Stimulated activated CD4-positive, alpha-beta T cell treated with anti-CD3 and anti-CD28 coated beads, Interleukin-4, amount 100 ng/mL, for 4 hours (primary cell): ENCODE measurements around the gene PRR35.

Source experiments
- DNase-seq, 2 experiments: peaks; one replicate each; pipeline ENCODE4 v3.0.0-alpha.2; 2020

Gene PRR35

DNA sequence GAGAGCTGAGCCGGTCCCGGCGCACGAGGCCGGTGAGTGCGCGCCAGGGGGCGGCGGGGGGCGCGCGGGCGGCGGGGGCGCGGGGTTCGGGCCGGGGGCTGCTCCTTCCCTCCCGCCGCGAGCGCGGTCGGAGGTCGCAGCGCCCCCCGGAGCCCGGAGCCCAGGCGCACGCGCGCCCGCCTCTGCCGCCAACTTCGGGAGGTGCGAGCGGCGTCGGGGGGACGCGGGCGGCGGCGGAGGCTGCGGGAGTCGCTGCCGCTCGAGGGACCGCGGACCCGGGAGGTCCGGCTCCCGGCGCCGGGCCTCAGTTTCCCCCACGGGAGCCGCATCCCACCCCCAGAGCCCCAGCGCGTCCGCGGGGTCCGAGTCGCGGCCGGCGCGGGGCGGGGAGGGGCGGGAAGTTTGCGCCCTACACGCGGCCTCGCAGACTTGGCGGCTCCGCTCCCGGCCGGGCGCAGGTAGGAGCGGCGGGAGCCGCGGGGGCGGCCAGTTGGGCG, at the start of gene PRR35:
Gene PRR35 (plus strand): TSS at position 191 of the 497 bp plus-strand sequence. CDS start 2,901 bp downstream, outside the sequence.
- DNase-seq, result no peak

DNA sequence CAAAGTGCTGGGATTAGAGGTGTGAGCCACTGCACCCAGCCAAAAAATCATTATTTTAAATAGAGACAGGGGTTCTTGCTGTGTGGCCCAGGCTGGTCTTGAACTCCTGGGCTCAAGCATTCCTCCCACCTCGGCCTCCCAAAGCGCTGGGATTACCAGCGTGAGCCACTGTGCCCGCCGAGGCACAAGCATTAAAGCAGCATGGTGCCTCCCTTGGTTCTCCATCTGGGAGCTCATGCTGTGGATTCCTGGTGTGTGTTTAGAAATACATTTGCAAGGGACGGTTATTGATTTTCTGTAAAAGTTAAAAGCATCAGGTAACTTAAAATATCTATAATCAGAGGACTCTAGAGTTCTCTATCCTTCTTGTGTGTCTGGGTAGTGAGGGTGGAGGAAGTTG, 47.4 kb upstream of the PRR35 start:
- DNase-seq, result no peak

DNA sequence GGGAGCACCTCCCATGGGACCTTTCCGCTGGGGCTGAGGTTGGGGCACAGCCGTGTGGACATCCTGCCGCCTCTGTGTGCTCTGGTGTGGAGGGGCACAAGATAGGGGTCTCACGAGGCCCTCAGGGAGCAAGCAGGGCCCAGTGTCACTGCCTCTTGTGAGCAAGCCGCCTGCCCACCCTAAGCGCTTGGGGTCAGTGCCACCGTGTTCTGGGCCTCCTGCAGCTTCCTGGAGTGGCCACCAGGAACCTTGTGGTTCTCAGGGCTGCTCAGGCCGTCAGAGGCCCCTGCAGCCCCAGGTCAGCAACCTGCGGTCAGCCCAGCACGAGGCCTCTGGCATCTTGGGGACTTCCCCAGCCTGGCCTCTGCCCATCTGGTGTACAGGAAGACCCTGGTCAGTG, 46.2 kb upstream of the PRR35 start:
- no peak for DNase-seq

- no peak for DNase-seq
These were observed 44.8 kb upstream of the PRR35 start for GRCh38 chr16:515175-515938.

GRCh38 chr16:515939-516226, 44.3 kb upstream of the PRR35 start:
- no peak for DNase-seq

- DNase-seq, result no peak
These were observed 43.9 kb upstream of the PRR35 start for GRCh38 chr16:516301-516700.

DNA sequence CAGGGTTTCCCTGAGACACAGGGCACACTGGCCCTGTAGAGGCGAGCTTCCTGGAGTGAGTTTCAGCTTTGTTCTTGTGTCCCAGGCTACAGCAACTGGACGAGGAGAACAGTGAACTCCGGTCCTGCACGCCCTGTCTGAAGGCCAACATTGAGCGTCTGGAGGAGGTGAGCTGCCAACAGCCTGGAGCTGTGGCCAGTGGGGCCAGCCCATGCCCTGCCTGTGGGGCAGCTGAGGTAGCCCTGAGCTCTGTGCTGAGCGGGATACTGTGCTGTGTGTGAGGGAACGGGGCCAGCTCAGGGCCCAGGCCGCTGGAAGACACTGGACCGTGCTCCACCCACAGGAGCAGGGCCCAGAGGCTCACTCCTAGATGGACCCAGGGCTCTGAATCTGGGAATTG, 41.3 kb upstream of the PRR35 start:
- no peak for DNase-seq

GRCh38 chr16:519425-519824, 40.8 kb upstream of the PRR35 start:
- no peak for DNase-seq

GRCh38 chr16:519841-520687, 40.1 kb upstream of the PRR35 start:
- DNase-seq, result no peak

DNA sequence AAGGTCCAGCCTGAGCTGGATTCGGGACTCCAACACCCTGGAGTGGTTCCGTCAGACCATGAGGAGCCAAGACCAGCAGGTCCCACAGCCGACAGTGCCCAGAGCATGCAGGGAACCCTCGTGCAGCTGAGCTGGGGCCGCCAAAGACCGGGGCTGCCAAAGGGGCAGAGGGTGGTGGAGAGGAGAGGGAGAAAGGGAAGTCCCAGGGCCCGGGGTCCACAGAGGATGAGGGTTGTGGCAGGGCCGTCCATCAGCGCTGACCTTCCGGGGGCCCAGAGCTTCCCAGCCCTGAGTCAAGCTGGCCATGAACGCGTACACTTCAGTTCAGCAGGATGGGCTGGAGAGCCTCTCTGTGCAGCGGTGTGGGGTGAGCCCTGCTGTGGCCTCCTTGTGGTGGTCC, 39.3 kb upstream of the PRR35 start:
- DNase-seq, result no peak

GRCh38 chr16:521381-522210, 38.6 kb upstream of the PRR35 start:
- DNase-seq, result no peak

DNA sequence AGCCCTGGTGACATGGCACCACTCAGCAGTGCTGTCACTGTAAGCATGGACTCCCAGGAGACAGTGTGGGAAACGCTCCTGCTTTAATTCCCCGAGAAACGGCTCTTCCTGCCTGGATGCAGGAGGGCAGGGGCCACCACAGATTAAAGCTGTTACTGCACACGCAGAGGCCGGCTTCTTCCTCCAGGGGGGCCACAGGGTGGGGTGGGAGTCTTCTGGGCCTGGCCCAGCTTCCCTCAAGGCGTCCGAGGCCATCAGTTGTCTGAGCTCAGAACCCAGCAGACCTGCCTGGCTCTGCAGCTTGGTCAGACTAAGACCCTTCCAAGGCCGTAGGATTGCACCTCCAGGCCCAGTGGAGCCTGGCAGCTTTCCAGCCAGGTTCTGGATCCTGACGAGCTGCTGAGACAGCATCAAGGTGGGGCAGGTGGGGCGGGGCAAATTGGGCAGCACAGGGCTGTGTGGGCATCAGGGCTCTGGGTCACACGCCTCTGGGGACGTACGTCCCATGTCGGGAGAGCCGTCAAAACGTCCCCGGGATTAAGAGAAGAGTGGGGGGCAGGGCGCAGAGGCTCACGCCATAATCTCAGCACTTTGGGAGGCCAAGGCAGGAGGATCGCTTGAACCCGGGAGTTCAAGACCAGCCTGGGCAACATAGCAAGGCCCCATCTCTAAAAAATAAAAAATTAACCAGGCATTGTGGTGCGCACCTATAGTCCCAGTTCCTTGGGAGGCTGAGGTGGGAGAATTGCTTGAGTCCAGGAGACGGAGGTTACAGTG, 37.7 kb upstream of the PRR35 start:
- DNase-seq, result no peak

GRCh38 chr16:523097-523741, 37.0 kb upstream of the PRR35 start:
- DNase-seq, result no peak

DNA sequence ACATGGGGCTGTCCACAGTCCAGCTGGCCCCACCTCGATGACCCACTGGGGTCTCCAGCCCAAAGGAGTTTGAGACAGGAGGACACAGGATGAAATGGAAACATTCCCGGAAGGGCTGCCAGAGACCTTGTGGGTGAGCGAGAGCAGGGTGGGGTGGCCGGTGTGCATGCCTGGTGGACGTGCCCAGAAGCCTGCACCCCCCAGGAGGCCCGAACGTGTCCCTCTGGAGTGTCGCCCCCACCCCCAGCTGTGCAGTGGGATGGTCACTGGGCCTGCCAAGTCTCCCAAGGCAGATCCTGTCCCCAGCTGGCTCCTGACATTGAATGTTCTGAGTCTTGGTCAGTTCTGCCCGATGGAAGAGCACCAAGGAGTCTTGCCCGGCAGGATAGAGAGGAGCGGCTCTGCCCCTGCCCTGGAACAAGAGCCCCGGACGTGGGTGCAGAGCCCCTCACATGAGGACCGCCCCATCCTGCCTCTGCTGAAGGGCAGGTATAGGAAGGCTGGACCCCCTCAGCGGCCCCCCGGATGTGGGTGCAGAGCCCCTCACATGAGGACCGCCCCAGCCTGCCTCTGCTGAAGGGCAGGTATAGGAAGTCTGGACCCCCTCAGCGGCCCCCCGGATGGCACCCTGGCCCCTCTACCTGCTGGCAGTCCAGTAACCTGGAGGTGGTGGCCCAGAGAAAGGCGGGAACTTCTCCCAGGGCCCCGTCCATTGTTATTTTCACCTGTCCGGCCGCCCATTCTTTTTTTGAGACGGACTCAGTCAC, 35.7 kb upstream of the PRR35 start:
- DNase-seq, result no peak

- no peak for DNase-seq
These were observed 35.1 kb upstream of the PRR35 start for GRCh38 chr16:525123-525519.

GRCh38 chr16:525520-526180, 34.5 kb upstream of the PRR35 start:
- peak; percentile 66 to 85 for DNase-seq

DNA sequence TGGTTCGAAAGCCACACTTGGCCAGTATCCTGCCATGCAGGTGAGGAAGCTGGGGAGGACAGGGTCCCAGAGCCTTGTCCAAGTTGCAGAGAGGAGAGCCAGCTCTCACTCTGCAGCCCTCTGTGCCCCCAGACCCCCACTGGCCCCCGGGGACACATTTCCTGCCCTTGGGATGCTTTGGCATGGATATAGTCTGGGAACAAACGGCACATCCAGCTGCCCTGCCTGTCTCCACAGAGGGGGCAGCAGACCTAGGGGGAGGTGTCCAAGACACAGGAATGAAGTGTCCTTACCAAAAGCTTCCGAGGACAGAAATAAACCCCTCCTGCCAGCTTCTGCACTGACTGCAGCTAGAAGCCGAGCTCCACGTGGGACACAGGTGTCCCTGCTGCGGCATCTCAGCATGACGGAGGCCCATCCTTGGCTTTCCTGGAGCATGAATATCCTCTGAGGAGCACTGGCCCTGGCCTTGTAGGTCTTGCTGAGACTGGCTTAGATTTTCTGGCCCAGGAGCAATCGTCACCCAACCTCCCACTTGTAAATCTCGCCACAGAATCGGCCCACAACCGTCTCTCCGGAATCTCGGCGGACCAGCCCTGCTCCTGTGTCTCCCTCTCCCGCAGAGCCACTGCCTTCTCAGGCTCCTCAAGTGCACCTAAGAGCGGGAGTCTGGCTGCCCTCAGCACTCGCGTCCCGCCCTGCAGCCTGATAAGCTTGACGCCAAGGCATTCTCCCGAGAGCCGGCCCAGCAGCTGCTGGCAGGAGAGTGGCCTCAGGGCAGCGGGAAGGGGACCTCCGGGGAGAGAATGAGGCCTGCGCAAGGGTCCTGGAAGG, 33.8 kb upstream of the PRR35 start:
- DNase-seq, result peak in 1 of 2 experiments; percentile 21

DNA sequence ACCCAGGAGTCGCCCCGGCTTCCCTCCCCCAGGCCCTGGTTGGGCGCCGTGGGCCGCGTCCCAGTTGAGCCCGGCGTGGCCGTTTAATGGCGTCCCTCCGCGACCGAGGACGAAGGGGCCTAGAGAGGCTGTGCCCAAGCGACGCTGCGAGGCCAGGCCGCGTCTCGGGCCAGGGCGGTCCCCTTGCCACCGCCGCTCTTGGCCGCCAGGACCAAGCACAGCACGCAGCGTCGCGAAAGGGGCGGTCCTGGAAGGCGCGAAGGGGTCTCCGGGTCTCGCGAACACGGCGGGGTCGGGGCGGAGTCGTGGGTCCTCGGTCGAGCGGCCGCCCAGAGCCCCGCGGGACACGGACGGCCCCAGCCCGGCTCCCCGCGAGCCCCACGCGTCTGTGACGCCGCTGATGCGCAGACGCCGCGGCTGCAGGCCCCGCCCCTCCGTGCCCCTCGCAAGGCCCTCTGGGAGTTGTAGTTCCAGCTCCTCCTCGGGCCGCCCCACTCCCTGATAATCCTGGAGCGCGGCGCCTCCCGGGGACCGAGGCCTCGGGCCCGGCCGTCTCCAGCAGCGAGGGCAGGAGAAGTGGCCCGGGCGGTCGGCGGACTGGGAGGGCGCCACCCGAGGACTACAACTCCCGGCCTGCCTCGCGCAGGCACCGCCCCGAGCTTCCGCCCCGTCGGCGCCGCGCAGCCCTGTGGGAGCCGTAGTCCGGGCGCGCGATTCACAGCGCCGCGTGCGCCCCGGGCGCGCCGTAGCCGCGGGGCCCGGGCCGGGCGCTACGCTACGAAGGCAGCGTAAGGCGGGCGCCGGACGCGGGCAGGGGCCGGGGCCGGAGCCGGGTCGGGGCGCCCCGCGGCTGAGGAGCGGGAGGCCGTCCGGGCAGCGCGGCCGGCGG, 32.9 kb upstream of the PRR35 start, which contains the start of gene CAPN15:
Gene CAPN15 (plus strand): TSS at position 698 of the 889 bp plus-strand sequence. CDS start 19,127 bp downstream, outside the sequence.
- DNase-seq, result peak; percentile 81 to 83
